A549 treated with Hydrocortisone at 1 μM for 4 hours (cell line): ENCODE measurements around the gene BMP10. TPM values are rescaled to one million over a fixed set of nuclear protein-coding genes. Genes with fewer than 3 reads are reported as not detected.

Experiments
- total RNA-seq: library from RNA; stranded (reverse); fragments of 200-300 nt; extraction: Qiagen RNA extraction; gene quantifications from 5 replicates; pipeline ENCODE4 v1.2.3, GENCODE V29; 2022

The BMP10 gene, protein sequence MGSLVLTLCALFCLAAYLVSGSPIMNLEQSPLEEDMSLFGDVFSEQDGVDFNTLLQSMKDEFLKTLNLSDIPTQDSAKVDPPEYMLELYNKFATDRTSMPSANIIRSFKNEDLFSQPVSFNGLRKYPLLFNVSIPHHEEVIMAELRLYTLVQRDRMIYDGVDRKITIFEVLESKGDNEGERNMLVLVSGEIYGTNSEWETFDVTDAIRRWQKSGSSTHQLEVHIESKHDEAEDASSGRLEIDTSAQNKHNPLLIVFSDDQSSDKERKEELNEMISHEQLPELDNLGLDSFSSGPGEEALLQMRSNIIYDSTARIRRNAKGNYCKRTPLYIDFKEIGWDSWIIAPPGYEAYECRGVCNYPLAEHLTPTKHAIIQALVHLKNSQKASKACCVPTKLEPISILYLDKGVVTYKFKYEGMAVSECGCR
- not detected in 5 replicates for total RNA-seq

DNA sequence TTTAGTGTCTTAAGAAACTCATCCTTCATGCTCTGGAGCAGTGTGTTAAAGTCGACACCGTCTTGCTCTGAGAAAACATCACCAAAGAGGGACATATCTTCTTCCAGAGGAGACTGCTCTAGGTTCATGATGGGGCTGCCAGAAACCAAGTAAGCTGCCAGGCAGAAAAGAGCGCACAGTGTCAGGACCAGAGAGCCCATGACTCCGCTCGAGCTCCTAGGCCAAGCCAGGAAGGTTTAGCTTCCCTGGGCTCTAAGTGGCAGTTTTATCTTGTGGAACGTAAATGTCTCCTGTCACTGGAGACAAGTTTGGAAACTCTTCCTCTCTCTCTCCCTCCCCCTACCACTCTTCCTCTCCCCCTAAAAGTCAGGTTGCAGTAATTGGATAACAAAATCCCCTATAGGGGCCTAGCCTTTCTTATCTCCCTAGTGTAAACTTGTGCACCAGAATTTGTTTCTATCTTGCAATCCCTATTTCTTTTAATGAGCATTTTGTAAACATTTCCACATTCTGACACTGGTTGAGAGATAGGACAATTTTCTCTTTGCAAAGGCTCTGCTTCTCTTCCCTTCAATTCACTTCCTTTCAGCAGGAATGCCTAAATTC, at the start of gene BMP10:
Gene BMP10, minus strand, starts transcription at position 239 of the 606 bp plus-strand sequence. Its CDS starts 39 bp downstream, at position 200.

Other genes starting within 250 kb of the BMP10 start
- gene PROKR1, start 227.8 kb downstream of the BMP10 start, total RNA-seq: not detected in 5 replicates
- 0.18 to 0.39 TPM (median 0.26 TPM) in 5 replicates for gene ARHGAP25, start 136.6 kb downstream of the BMP10 start, total RNA-seq
- gene GKN2, start 81.5 kb upstream of the BMP10 start, total RNA-seq: 1.8 to 3.1 TPM (median 2.5 TPM) in 5 replicates
- gene GKN1, start 103.2 kb upstream of the BMP10 start, total RNA-seq: 0.37 to 0.94 TPM (median 0.48 TPM) in 5 replicates
- gene ANTXR1, start 141.8 kb upstream of the BMP10 start, total RNA-seq: 97.2 to 167 TPM (median 135 TPM) in 5 replicates